ENCODE measurements around the gene FLACC1. TPM values are rescaled to one million over a fixed set of nuclear protein-coding genes. Genes with fewer than 3 reads are reported as not detected.

FLACC1 gene
- total and polyA plus RNA-seq, 2 of the 8 experiments (the other 6 are each of a cell fraction or from before 2014, with no cell fraction given): 0.58 TPM; not detected in 1

- Histone ChIP-seq H3K9ac (replicated peaks in 1 of 4; ENCODE audit: extremely low read depth in 1 of 4, low read depth in 3 of 4, low read length in 3 of 4) (no peak overlapping the region), H3K14ac (ENCODE audit: insufficient read length) (no peak overlapping the region), H3K27ac (ENCODE audit: low read depth, low read length) (no peak overlapping the region), H3K4me1 (replicated peaks in 1 of 4; ENCODE audit: control insufficient read depth in 3 of 4, insufficient read depth in 4 of 4, low read length in 3 of 4) (no peaks in the 10 kb centered on the region), H4K20me1 (replicated peaks in 1 of 2; ENCODE audit: control insufficient read depth in 1 of 2, insufficient read depth in 2 of 2, low read length in 2 of 2) (no peaks in the 10 kb centered on the region), H3K79me1 (ENCODE audit: low read depth, low read length) (no peaks in the 10 kb centered on the region), H2AFZ (ENCODE audit: low read length) (no peak overlapping the region), H3K56ac (replicated peaks; ENCODE audit: insufficient read length, low read depth, low read length) (no peak overlapping the region), H3K4me3 (ENCODE audit: extremely low read depth in 1 of 4, insufficient read depth in 2 of 4, low read depth in 3 of 4, low read length in 4 of 4) (no peak overlapping the region), H3K23me2 (ENCODE audit: low read depth, low read length) (no peaks in the 10 kb centered on the region), H3K4me2 (ENCODE audit: insufficient read depth in 1 of 2, low read depth in 2 of 2, low read length in 2 of 2) (no peak overlapping the region), H2BK20ac (ENCODE audit: low read length) (no peak overlapping the region), H3K79me2 (ENCODE audit: control insufficient read depth in 1 of 2, insufficient read depth in 2 of 2, low read length in 2 of 2) (no peaks in the 10 kb centered on the region), H3K18ac (ENCODE audit: extremely low read depth, low read length) (no peak overlapping the region), H3K4ac (replicated peaks; ENCODE audit: insufficient read length, low read depth, low read length) (no peak overlapping the region), H4K91ac (replicated peaks; ENCODE audit: insufficient read length, low read length) (no peak overlapping the region), H4K8ac (ENCODE audit: extremely low read depth, insufficient read depth, low read length) (no peak overlapping the region), H2BK15ac (ENCODE audit: low read length) (no peak overlapping the region), H3K27me3 (replicated peaks in 1 of 4; ENCODE audit: control insufficient read depth in 3 of 4, extremely low read depth in 1 of 4, insufficient read depth in 3 of 4, low read length in 3 of 4) (no peaks in the 10 kb centered on the region), H4K5ac (ENCODE audit: insufficient read length, low read depth, low read length) (no peak overlapping the region), H2BK5ac (ENCODE audit: low read depth, low read length) (no peak overlapping the region), H2BK12ac (ENCODE audit: low read depth, low read length) (no peak overlapping the region), H3K23ac (ENCODE audit: insufficient read length) (no peak overlapping the region), H3K36me3 (ENCODE audit: control insufficient read depth in 2 of 4, insufficient read depth in 4 of 4, low read length in 3 of 4) (no peaks in the 10 kb centered on the region), H2AK5ac (ENCODE audit: low read depth, low read length) (no peak overlapping the region), H2BK120ac (replicated peaks; ENCODE audit: low read depth, low read length) (no peak overlapping the region), H3K9me3 (ENCODE audit: insufficient read depth in 2 of 2, low read depth in 1 of 2, low read length in 1 of 2) (no peaks in the 10 kb centered on the region)
- CTCF ChIA-PET (ENCODE audit: partially characterized antibody): interaction anchor here (0.6 to 1.4 kb wide), 3 partner anchors 12 to 254 kb away, joined by 3 read pairs; no protein-coding TSS in a partner anchor
- DNase-seq (ENCODE audit: low read depth in 1 of 2, low spot score in 2 of 2) (peak in 1 of 2 experiments; percentile 4), FAIRE-seq (no peak)
- POLR2A ChIA-PET (ENCODE audit: partially characterized antibody): no interaction called here
- 92% methylated on average over 6 of the region's 6 CpGs; no CpG with 5 or more reads in 1 of the 2 experiments for WGBS, 2 experiments (ENCODE audit: extremely low coverage in 1 of 2, insufficient coverage in 1 of 2, insufficient read length in 1 of 2, insufficient replicate concordance in 2 of 2, low coverage in 1 of 2, low lambda C conversion rate in 2 of 2, missing lambda C conversion rate in 1 of 2)
- TF ChIP-seq SAP30 (IDR thresholded peaks at IDR 0.05; ENCODE audit: insufficient read depth, insufficient replicate concordance, low read length) (no peak), MAFK (IDR thresholded peaks at IDR 0.05; ENCODE audit: low read depth, low read length) (no peak), TCF12 (IDR thresholded peaks at IDR 0.05; ENCODE audit: low read depth, low read length) (no peak), ATF3 (IDR thresholded peaks at IDR 0.05; ENCODE audit: insufficient read depth, low read depth, low read length) (no peak), BACH1 (IDR thresholded peaks at IDR 0.05; ENCODE audit: low read length) (no peak), TEAD4 (IDR thresholded peaks at IDR 0.05; ENCODE audit: low read depth, low read length) (no peak), CTBP2 (IDR thresholded peaks at IDR 0.05; ENCODE audit: borderline replicate concordance, insufficient read depth, insufficient read length, low read length) (no peak), NRF1 (IDR thresholded peaks at IDR 0.05; ENCODE audit: low read depth, low read length) (no peak), POU5F1 (IDR thresholded peaks at IDR 0.05; ENCODE audit: low read depth, low read length) (no peak), SIX5 (IDR thresholded peaks at IDR 0.05; ENCODE audit: low read depth, low read length) (no peak), TBP (IDR thresholded peaks at IDR 0.05; ENCODE audit: low read depth, low read length) (no peak), EZH2 (IDR thresholded peaks at IDR 0.05; ENCODE audit: low read depth, low read length, severe bottlenecking) (no peak), KDM1A (IDR thresholded peaks at IDR 0.05; ENCODE audit: borderline replicate concordance, low read length) (no peak), CEBPB (IDR thresholded peaks at IDR 0.05; ENCODE audit: low read depth, low read length) (no peak)
Measured at GRCh38 chr2:201248288-201248844, 108.8 kb downstream of the FLACC1 start.

All from H1 (cell line).